A673 (cell line): ENCODE measurements around the gene RPS29. TPM values are rescaled to one million over a fixed set of nuclear protein-coding genes. Genes with fewer than 3 reads are reported as not detected.

Source experiments
- BruUV-seq: library from RNA; stranded (reverse); fragments of 400-500 nt; replicated peaks from 2 replicates; lab custom pipeline; 2021; lab: Mats Ljungman, UMichigan
- CTCF ChIA-PET: fragments of 300-600 bp; sonication (Branson Sonifier 250); formaldehyde crosslinking; loops from one replicate; lab custom pipeline; 2022; ENCODE audit warnings: antibody characterized with exemption; lab: Charles Lee
- POLR2A ChIA-PET: fragments of 300-600 bp; sonication (Branson Sonifier 250); formaldehyde crosslinking; loops from one replicate; lab custom pipeline; 2022; ENCODE audit warnings: antibody characterized with exemption; ENCODE audit not compliant: low non-redundant PET; lab: Charles Lee
- DNase-seq: peaks from one replicate; pipeline ENCODE4 v3.0.0-alpha.2; 2015; ENCODE audit warnings: low spot score
- H3K27ac ChIP-seq: fragments of 200-600 bp; sonication (generic); 2 replicates; pipeline ENCODE4 v1.5.1; 2016; ENCODE audit warnings: mixed run types, low read depth, mild to moderate bottlenecking, mixed read lengths, antibody characterized with exemption, low read length; ENCODE audit not compliant: poor library complexity, severe bottlenecking
- H3K27me3 ChIP-seq: fragments of 200-600 bp; sonication (generic); replicated peaks from 2 replicates; pipeline ENCODE4 v1.6.1; 2017; ENCODE audit warnings: mixed run types, low read depth, mild to moderate bottlenecking, mixed read lengths, antibody characterized with exemption, low read length; ENCODE audit not compliant: insufficient read depth, poor library complexity
- H3K36me3 ChIP-seq: fragments of 200-600 bp; sonication (generic); 2 replicates; pipeline ENCODE4 v1.6.1; 2016; ENCODE audit warnings: mixed run types, mild to moderate bottlenecking, mixed read lengths, antibody characterized with exemption, low read length; ENCODE audit not compliant: insufficient read depth, poor library complexity, severe bottlenecking
- H3K4me1 ChIP-seq: fragments of 200-600 bp; sonication (generic); 2 replicates; pipeline ENCODE4 v1.6.1; 2017; ENCODE audit warnings: mixed run types, mild to moderate bottlenecking, mixed read lengths, antibody characterized with exemption, low read length; ENCODE audit not compliant: insufficient read depth, poor library complexity, severe bottlenecking
- H3K4me3 ChIP-seq: fragments of 200-600 bp; sonication (generic); 2 replicates; pipeline ENCODE4 v1.5.1; 2016; ENCODE audit warnings: low read depth, mixed run types, mild to moderate bottlenecking, mixed read lengths, low read length; ENCODE audit not compliant: poor library complexity, severe bottlenecking
- H3K9me3 ChIP-seq: fragments of 200-600 bp; sonication (generic); 2 replicates; pipeline ENCODE4 v1.6.1; 2016; ENCODE audit warnings: mixed run types, low read depth, mild to moderate bottlenecking, mixed read lengths, antibody characterized with exemption, low read length; ENCODE audit not compliant: poor library complexity, severe bottlenecking
- CTCF ChIP-seq: fragments of 300-800, 200-600 bp; sonication (generic); conservative IDR thresholded peaks from 2 replicates; pipeline ENCODE4 v1.5.1; 2017; ENCODE audit warnings: low read depth, mild to moderate bottlenecking, antibody characterized with exemption, low read length, moderate library complexity, mixed read lengths
- EZH2 ChIP-seq: fragments of 200-600 bp; sonication (generic); IDR thresholded peaks from 2 replicates; pipeline ENCODE4 v1.6.1; 2017; ENCODE audit warnings: borderline replicate concordance, low read depth, mild to moderate bottlenecking, mixed read lengths, antibody characterized with exemption, low read length; ENCODE audit not compliant: poor library complexity, severe bottlenecking
- intact Hi-C: fragments of 100-400 bp; cut with micrococcal nuclease; formaldehyde crosslinking; loops from one replicate; pipeline ENCODE4 v1.10.0; 2022; ENCODE audit not compliant: unreplicated experiment
- total RNA-seq: library from RNA; stranded (reverse); gene quantifications from 2 replicates; pipeline ENCODE4 v1.2.3, GENCODE V29; 2021

RPS29 gene
- total RNA-seq, 1 experiment from 2014 or later: 1,002 TPM

- POLR2A ChIA-PET: interaction anchor here (0.6 kb wide), 1 partner anchor 1379 kb away, joined by 3 read pairs; no protein-coding TSS in a partner anchor
- Histone ChIP-seq H3K9me3 (no peaks in the 10 kb centered on the region), H3K27me3 (no peaks in the 10 kb centered on the region), H3K36me3 (peaks cover 33% of the 10 kb centered on the region), H3K4me1 (peaks cover 21% of the 10 kb centered on the region), H3K4me3 (peak overlapping the region; percentile 76), H3K27ac (peak overlapping the region; percentile 87)
- intact Hi-C loops: no loop called here
- BruUV-seq: no TSS peak
- CTCF ChIA-PET: no interaction called here
- no peak for DNase-seq
- TF ChIP-seq EZH2 (no peak), CTCF (no peak)
These were observed 2.1 kb downstream of the RPS29 start for GRCh38 chr14:49584058-49584457.

GRCh38 chr14:49583629-49584028 is 2.6 kb downstream of the RPS29 start:
- Histone ChIP-seq H3K36me3 (peaks cover 33% of the 10 kb centered on the region), H3K9me3 (no peaks in the 10 kb centered on the region), H3K4me1 (peaks cover 21% of the 10 kb centered on the region), H3K4me3 (peak overlapping the region; percentile 76), H3K27me3 (no peaks in the 10 kb centered on the region), H3K27ac (peak overlapping the region; percentile 87)
- ChIA-PET CTCF (no interaction called here), POLR2A (interaction anchor here (0.6 kb wide), 1 partner anchor 56 kb away, joined by 3 read pairs; no protein-coding TSS in a partner anchor)
- BruUV-seq: no TSS peak
- no peak for DNase-seq
- TF ChIP-seq EZH2: no peak
- no peak for TF ChIP-seq CTCF
- intact Hi-C loops: no loop called here

- intact Hi-C loops: no loop called here
- Histone ChIP-seq H3K9me3 (no peaks in the 10 kb centered on the region), H3K27ac (peak overlapping the region; percentile 4), H3K36me3 (peaks cover 43% of the 10 kb centered on the region), H3K4me1 (peaks cover 21% of the 10 kb centered on the region), H3K27me3 (no peaks in the 10 kb centered on the region), H3K4me3 (no peak overlapping the region)
- BruUV-seq: no TSS peak
- TF ChIP-seq EZH2 (no peak), CTCF (no peak)
- POLR2A ChIA-PET: no interaction called here
- CTCF ChIA-PET: no interaction called here
- DNase-seq: no peak
These were observed 3.8 kb downstream of the RPS29 start for GRCh38 chr14:49582113-49582977.
